ENCODE data around the gene RGMA.

RGMA gene

GRCh38 chr15:93091465-93091864 lies 2.5 kb upstream of the RGMA start:
- no peak for DNase-seq

GRCh38 chr15:93089727-93090305 lies 805 bp upstream of the RGMA start:
- DNase-seq = no peak

- DNase-seq = no peak
These were observed 621 bp downstream of the RGMA start for GRCh38 chr15:93088200-93088980.

- DNase-seq = peak; percentile 66
These were observed 1.2 kb downstream of the RGMA start for GRCh38 chr15:93087825-93088199.

GRCh38 chr15:93086791-93087190 lies 2.2 kb downstream of the RGMA start:
- DNase-seq = no peak

GRCh38 chr15:93085692-93086091 lies 3.3 kb downstream of the RGMA start:
- DNase-seq = no peak

- DNase-seq = no peak
These were observed 6.2 kb downstream of the RGMA start for GRCh38 chr15:93082861-93083260.

- DNase-seq = no peak
These were observed 7.6 kb downstream of the RGMA start for GRCh38 chr15:93081399-93081798.

GRCh38 chr15:93080451-93080850 lies 8.6 kb downstream of the RGMA start:
- no peak for DNase-seq

- no peak for DNase-seq
These were observed 12.1 kb downstream of the RGMA start for GRCh38 chr15:93076875-93077274.

- DNase-seq = no peak
These were observed 12.8 kb downstream of the RGMA start for GRCh38 chr15:93076217-93076616.

GRCh38 chr15:93074599-93074998 lies 14.4 kb downstream of the RGMA start:
- DNase-seq = no peak

- no peak for DNase-seq
These were observed 15.5 kb downstream of the RGMA start for GRCh38 chr15:93073465-93073952.

- no peak for DNase-seq
These were observed 16.3 kb downstream of the RGMA start for GRCh38 chr15:93072411-93073394.

- DNase-seq = no peak
These were observed 17.0 kb downstream of the RGMA start for GRCh38 chr15:93072011-93072410.

- no peak for DNase-seq
These were observed 17.5 kb downstream of the RGMA start for GRCh38 chr15:93071469-93071936.

- DNase-seq = no peak
These were observed 18.3 kb downstream of the RGMA start for GRCh38 chr15:93070551-93071296.

- DNase-seq = no peak
These were observed 18.9 kb downstream of the RGMA start for GRCh38 chr15:93070132-93070531.

GRCh38 chr15:93068581-93069199 lies 20.3 kb downstream of the RGMA start:
- DNase-seq = no peak

- DNase-seq = no peak
These were observed 21.3 kb downstream of the RGMA start for GRCh38 chr15:93067649-93068085.

- DNase-seq = no peak
These were observed 22.0 kb downstream of the RGMA start for GRCh38 chr15:93066834-93067648.

Measured in T-helper 9 cell (primary cell).